PC-3 (cell line): Measurements from ENCODE around the gene DCAF4. TPM values are rescaled to one million over a fixed set of nuclear protein-coding genes. Genes with fewer than 3 reads are reported as not detected.
"Not testable (repeated sequence)": the region's sequence is repeated elsewhere in the genome, so short reads cannot be mapped to it uniquely, and the experiment has no call there.

ENCODE experiments used
- ATAC-seq: fragments of 200-7000 bp; cut with Tn5 transposase; 2 replicates; pipeline ENCODE4 v1.9.1; 2020; ENCODE audit warnings: mild to moderate bottlenecking, moderate library complexity
- BruUV-seq: library from RNA; stranded (reverse); fragments of 400-500 nt; replicated peaks from 2 replicates; lab custom pipeline; 2021; lab: Mats Ljungman, UMichigan
- CTCF ChIA-PET: fragments of 300-600 bp; sonication (Branson Sonifier 250); formaldehyde crosslinking; loops from one replicate; lab custom pipeline; 2022; ENCODE audit warnings: antibody characterized with exemption; lab: Charles Lee
- POLR2A ChIA-PET: fragments of 300-600 bp; sonication (Branson Sonifier 250); formaldehyde crosslinking; loops from one replicate; lab custom pipeline; 2022; ENCODE audit warnings: antibody characterized with exemption; ENCODE audit not compliant: unreplicated experiment; lab: Charles Lee
- DNase-seq: peaks from one replicate; pipeline ENCODE4 v3.0.0-alpha.2; 2015
- H2AFZ ChIP-seq: fragments of 300-600 bp; sonication (generic); 2 replicates; pipeline ENCODE4 v1.6.0; 2016; ENCODE audit warnings: antibody characterized with exemption, low read length
- H3F3A ChIP-seq: fragments of 300-600 bp; sonication (generic); one replicate; pipeline ENCODE4 v1.6.0; 2017; ENCODE audit warnings: antibody characterized with exemption, low read length, control low read depth, mild to moderate bottlenecking; ENCODE audit not compliant: unreplicated experiment
- H3K27ac ChIP-seq: fragments of 300-600 bp; sonication (generic); 2 replicates; pipeline ENCODE4 v1.5.1; 2016; ENCODE audit warnings: mild to moderate bottlenecking, low read length
- H3K27me3 ChIP-seq: fragments of 300-600 bp; sonication (generic); 2 replicates; pipeline ENCODE4 v1.6.1; 2016; ENCODE audit warnings: low read length, mixed read lengths
- H3K36me3 ChIP-seq: fragments of 300-600 bp; sonication (generic); 2 replicates; pipeline ENCODE4 v1.6.1; 2016; ENCODE audit warnings: low read depth, mixed run types, low read length, mixed read lengths
- H3K4me1 ChIP-seq: fragments of 300-600 bp; sonication (generic); 2 replicates; pipeline ENCODE4 v1.5.1; 2016; ENCODE audit warnings: low read length; ENCODE audit not compliant: insufficient read depth
- H3K4me2 ChIP-seq: fragments of 300-600 bp; sonication (generic); 2 replicates; pipeline ENCODE4 v1.6.0; 2016; ENCODE audit warnings: low read length
- H3K4me3 ChIP-seq: fragments of 300-600 bp; sonication (generic); 2 replicates; pipeline ENCODE4 v1.5.1; 2016; ENCODE audit warnings: mild to moderate bottlenecking, low read length, mixed read lengths
- H3K79me2 ChIP-seq: fragments of 300-600 bp; sonication (generic); 2 replicates; pipeline ENCODE4 v1.6.1; 2017; ENCODE audit warnings: low read length, mixed read lengths
- H3K9ac ChIP-seq: fragments of 300-600 bp; sonication (generic); 2 replicates; pipeline ENCODE4 v1.6.0; 2016; ENCODE audit warnings: mild to moderate bottlenecking, low read length
- H3K9me2 ChIP-seq: fragments of 300-600 bp; sonication (generic); replicated peaks from 2 replicates; pipeline ENCODE4 v1.6.1; 2016; ENCODE audit warnings: mixed run types, low read length, mixed read lengths
- H3K9me3 ChIP-seq: fragments of 300-600 bp; sonication (generic); 2 replicates; pipeline ENCODE4 v1.6.1; 2016; ENCODE audit warnings: low read length, mixed read lengths
- H4K20me1 ChIP-seq: fragments of 300-600 bp; sonication (generic); 2 replicates; pipeline ENCODE4 v1.6.1; 2016; ENCODE audit warnings: low read length, mixed read lengths
- CTCF ChIP-seq: fragments of 300-600 bp; sonication (generic); conservative IDR thresholded peaks from 2 replicates; pipeline ENCODE4 v1.5.1; 2017; ENCODE audit warnings: antibody characterized with exemption, low read depth, mild to moderate bottlenecking, low read length
- EZH2 ChIP-seq: fragments of 300-600 bp; sonication (generic); IDR thresholded peaks from one replicate; pipeline ENCODE4 v1.6.1; 2017; ENCODE audit warnings: antibody characterized with exemption, mild to moderate bottlenecking, low read length; ENCODE audit not compliant: unreplicated experiment
- EZH2phosphoT487 ChIP-seq: fragments of 300-600 bp; sonication (generic); IDR thresholded peaks from 2 replicates; pipeline ENCODE4 v1.6.1; 2018; ENCODE audit warnings: mild to moderate bottlenecking, antibody characterized with exemption, low read length, borderline replicate concordance
- intact Hi-C: fragments of 100-400 bp; cut with micrococcal nuclease; formaldehyde crosslinking; loops from 2 replicates; pipeline ENCODE4 v1.9.0; 2023
- total RNA-seq: library from RNA; depleted of rRNA; stranded (reverse); fragments of >200 nt; gene quantifications from 2 replicates; pipeline ENCODE4 v1.2.3, GENCODE V29; 2014

Gene DCAF4
- total RNA-seq, 1 experiment from 2014 or later = 55.8 TPM

GRCh38 chr14:72952171-72952570 is 25.9 kb downstream of the DCAF4 start:
- POLR2A ChIA-PET = no interaction called here
- no peaks in the 10 kb centered on the region for H3K79me2 ChIP-seq
- H3K27me3 ChIP-seq = no peaks in the 10 kb centered on the region
- no peak overlapping the region for H3K4me3 ChIP-seq
- H4K20me1 ChIP-seq = no peaks in the 10 kb centered on the region
- no peak overlapping the region for H3K4me2 ChIP-seq
- TF ChIP-seq EZH2phosphoT487 (no peak), EZH2 (no peak), CTCF (no peak)
- no TSS peak for BruUV-seq
- H3K9ac ChIP-seq = no peak overlapping the region
- H3K9me3 ChIP-seq = no peaks in the 10 kb centered on the region
- intact Hi-C loops = no loop called here
- no peaks in the 10 kb centered on the region for H3F3A ChIP-seq
- no peak overlapping the region for H3K27ac ChIP-seq
- no peak for ATAC-seq
- H3K9me2 ChIP-seq = no peaks in the 10 kb centered on the region
- H3K4me1 ChIP-seq = peaks cover 2% of the 10 kb centered on the region; the same call in 1 of the 2 replicates
- CTCF ChIA-PET = no interaction called here
- no peak for DNase-seq
- H3K36me3 ChIP-seq = peaks cover 29% of the 10 kb centered on the region
- H2AFZ ChIP-seq = no peak overlapping the region

- BruUV-seq, H4K20me1 ChIP-seq, CTCF ChIA-PET, intact Hi-C loops, H3K27me3 ChIP-seq, H3K27ac ChIP-seq, DNase-seq, H3K4me3 ChIP-seq, H3F3A ChIP-seq, ATAC-seq, POLR2A ChIA-PET, H3K4me2 ChIP-seq, H3K9ac ChIP-seq, H3K9me2 ChIP-seq, H3K79me2 ChIP-seq, H3K9me3 ChIP-seq, H2AFZ ChIP-seq: not testable (repeated sequence)
- H3K36me3 ChIP-seq = peaks cover 55% of the 10 kb centered on the region
- H3K4me1 ChIP-seq = peaks cover 13% of the 10 kb centered on the region
Observed at GRCh38 chr14:72956741-72957140, 30.5 kb downstream of the DCAF4 start.

- no TSS peak for BruUV-seq
- H3K79me2 ChIP-seq = no peaks in the 10 kb centered on the region
- no peaks in the 10 kb centered on the region for H4K20me1 ChIP-seq
- H3K27me3 ChIP-seq = no peaks in the 10 kb centered on the region
- intact Hi-C loops = no loop called here
- ChIA-PET POLR2A (no interaction called here), CTCF (no interaction called here)
- H3K27ac ChIP-seq = no peak overlapping the region
- peaks cover 18% of the 10 kb centered on the region for H3K4me1 ChIP-seq
- DNase-seq (no peak), ATAC-seq (no peak)
- no peak overlapping the region for H3K9ac ChIP-seq
- H3K4me2 ChIP-seq = no peak overlapping the region
- H2AFZ ChIP-seq = no peak overlapping the region
- no peaks in the 10 kb centered on the region for H3K9me2 ChIP-seq
- H3K9me3 ChIP-seq = no peaks in the 10 kb centered on the region
- no peak overlapping the region for H3K4me3 ChIP-seq
- H3K36me3 ChIP-seq = peaks cover 53% of the 10 kb centered on the region
- TF ChIP-seq EZH2 (no peak), CTCF (no peak), EZH2phosphoT487 (no peak)
- peaks cover 11% of the 10 kb centered on the region for H3F3A ChIP-seq
Observed at GRCh38 chr14:72957213-72957612, 30.9 kb downstream of the DCAF4 start.
